Calu3 (cell line): ENCODE measurements around the gene SDCBP2. TPM values are rescaled to one million over a fixed set of nuclear protein-coding genes. Genes with fewer than 3 reads are reported as not detected.

Source experiments
- BruUV-seq: library from RNA; stranded (reverse); fragments of 400-500 nt; replicated peaks from 2 replicates; lab custom pipeline; 2021; lab: Mats Ljungman, UMichigan
- CTCF ChIA-PET: fragments of 300-600 bp; sonication (Branson Sonifier 250); formaldehyde crosslinking; loops from one replicate; lab custom pipeline; 2022; ENCODE audit warnings: antibody characterized with exemption; lab: Charles Lee
- DNase-seq: peaks from one replicate; pipeline ENCODE4 v3.0.0; 2022
- H3K27ac Mint-ChIP-seq: one replicate; pipeline ENCODE4 v1.8.0; 2022; ENCODE audit warnings: mixed read lengths; ENCODE audit not compliant: unreplicated experiment
- H3K27me3 Mint-ChIP-seq: one replicate; pipeline ENCODE4 v1.8.0; 2022; ENCODE audit warnings: mixed read lengths; ENCODE audit not compliant: unreplicated experiment
- H3K36me3 Mint-ChIP-seq: one replicate; pipeline ENCODE4 v1.8.0; 2022; ENCODE audit warnings: mild to moderate bottlenecking, moderate library complexity, mixed read lengths; ENCODE audit not compliant: insufficient read depth, unreplicated experiment
- H3K4me1 Mint-ChIP-seq: one replicate; pipeline ENCODE4 v1.8.0; 2022; ENCODE audit warnings: mild to moderate bottlenecking, low read depth, mixed read lengths; ENCODE audit not compliant: unreplicated experiment
- H3K4me3 Mint-ChIP-seq: one replicate; pipeline ENCODE4 v1.8.0; 2022; ENCODE audit warnings: mild to moderate bottlenecking, low read depth, moderate library complexity, mixed read lengths; ENCODE audit not compliant: unreplicated experiment
- H3K9me3 Mint-ChIP-seq: one replicate; pipeline ENCODE4 v1.8.0; 2022; ENCODE audit warnings: low read depth, mixed read lengths; ENCODE audit not compliant: unreplicated experiment
- CTCF ChIP-seq: fragments of 200-600 bp; IDR thresholded peaks from one replicate; pipeline ENCODE4 v1.8.0; 2022; ENCODE audit warnings: antibody characterized with exemption; ENCODE audit not compliant: unreplicated experiment
- intact Hi-C: fragments of 100-400 bp; cut with micrococcal nuclease; formaldehyde crosslinking; loops from one replicate; pipeline ENCODE4 v1.10.0; 2022; ENCODE audit not compliant: unreplicated experiment
- total RNA-seq: library from RNA; stranded (reverse); gene quantifications from 2 replicates; pipeline ENCODE4 v1.2.3, GENCODE V29; 2022

SDCBP2 gene
- total RNA-seq, 1 experiment from 2014 or later = 8.2 TPM

GRCh38 chr20:1320902-1321653, 7.9 kb downstream of the SDCBP2 start:
- no TSS peak for BruUV-seq
- CTCF ChIA-PET = no interaction called here
- intact Hi-C loops = no loop called here
- H3K27me3 Mint-ChIP-seq = no peaks in the 10 kb centered on the region
- no peak overlapping the region for H3K4me3 Mint-ChIP-seq
- TF ChIP-seq CTCF = no peak
- no peaks in the 10 kb centered on the region for H3K9me3 Mint-ChIP-seq
- H3K27ac Mint-ChIP-seq = no peak overlapping the region
- H3K4me1 Mint-ChIP-seq = no peaks in the 10 kb centered on the region
- DNase-seq = no peak
- H3K36me3 Mint-ChIP-seq = peaks cover 3% of the 10 kb centered on the region

GRCh38 chr20:1320016-1320415, 8.9 kb downstream of the SDCBP2 start:
- Mint-ChIP-seq H3K36me3 (peaks cover 3% of the 10 kb centered on the region), H3K4me3 (no peak overlapping the region), H3K9me3 (no peaks in the 10 kb centered on the region), H3K4me1 (no peaks in the 10 kb centered on the region), H3K27me3 (no peaks in the 10 kb centered on the region), H3K27ac (no peak overlapping the region)
- no peak for DNase-seq
- intact Hi-C loops = no loop called here
- TF ChIP-seq CTCF = no peak
- BruUV-seq = no TSS peak
- CTCF ChIA-PET = no interaction called here

- Mint-ChIP-seq H3K27me3 (no peaks in the 10 kb centered on the region), H3K27ac (no peak overlapping the region), H3K4me3 (no peak overlapping the region), H3K9me3 (no peaks in the 10 kb centered on the region), H3K4me1 (no peaks in the 10 kb centered on the region), H3K36me3 (peaks cover 4% of the 10 kb centered on the region)
- TF ChIP-seq CTCF = no peak
- CTCF ChIA-PET = no interaction called here
- intact Hi-C loops = no loop called here
- BruUV-seq = no TSS peak
- DNase-seq = no peak
Observed at GRCh38 chr20:1319462-1319861, 9.5 kb downstream of the SDCBP2 start.

- intact Hi-C loops = no loop called here
- no peak for DNase-seq
- no peak for TF ChIP-seq CTCF
- no TSS peak for BruUV-seq
- H3K36me3 Mint-ChIP-seq = peaks cover 8% of the 10 kb centered on the region
- H3K4me1 Mint-ChIP-seq = no peaks in the 10 kb centered on the region
- no peak overlapping the region for H3K4me3 Mint-ChIP-seq
- H3K27me3 Mint-ChIP-seq = no peaks in the 10 kb centered on the region
- CTCF ChIA-PET = no interaction called here
- no peak overlapping the region for H3K27ac Mint-ChIP-seq
- H3K9me3 Mint-ChIP-seq = no peaks in the 10 kb centered on the region
Observed at GRCh38 chr20:1319051-1319450, 9.9 kb downstream of the SDCBP2 start.
